Nephron (organoid): ENCODE results near the gene PPP1R16B.

Experiments
- H3K27ac Mint-ChIP-seq, 3 experiments: 2 replicates each; pipeline ENCODE4 v1.8.0; 2020; ENCODE audit warnings: mixed read lengths in 3 of 3, mild to moderate bottlenecking in 2 of 3, moderate library complexity in 1 of 3
- H3K27me3 Mint-ChIP-seq: 2 replicates; pipeline ENCODE4 v1.8.0; 2021; ENCODE audit warnings: low read depth, mild to moderate bottlenecking, moderate library complexity, mixed read lengths
- H3K36me3 Mint-ChIP-seq: 2 replicates; pipeline ENCODE4 v1.8.0; 2020; ENCODE audit warnings: low read depth, mixed read lengths
- H3K4me1 Mint-ChIP-seq: 2 replicates; pipeline ENCODE4 v1.8.0; 2020; ENCODE audit warnings: mixed read lengths
- H3K4me3 Mint-ChIP-seq, 3 experiments: 2 replicates each; pipeline ENCODE4 v1.8.0; 2020; ENCODE audit warnings: mild to moderate bottlenecking in 3 of 3, mixed read lengths in 3 of 3, moderate library complexity in 2 of 3
- H3K9me3 Mint-ChIP-seq: 2 replicates; pipeline ENCODE4 v1.8.0; 2020; ENCODE audit warnings: mixed read lengths
- TF ChIP-seq, protein P1 (sequence below), 3 experiments: fragments of 200-600 bp; sonication (generic); IDR thresholded peaks; one replicate each; pipeline ENCODE4 v1.5.0; 2021; ENCODE audit warnings: antibody characterized with exemption in 3 of 3; ENCODE audit not compliant: unreplicated experiment in 3 of 3

PPP1R16B gene

DNA sequence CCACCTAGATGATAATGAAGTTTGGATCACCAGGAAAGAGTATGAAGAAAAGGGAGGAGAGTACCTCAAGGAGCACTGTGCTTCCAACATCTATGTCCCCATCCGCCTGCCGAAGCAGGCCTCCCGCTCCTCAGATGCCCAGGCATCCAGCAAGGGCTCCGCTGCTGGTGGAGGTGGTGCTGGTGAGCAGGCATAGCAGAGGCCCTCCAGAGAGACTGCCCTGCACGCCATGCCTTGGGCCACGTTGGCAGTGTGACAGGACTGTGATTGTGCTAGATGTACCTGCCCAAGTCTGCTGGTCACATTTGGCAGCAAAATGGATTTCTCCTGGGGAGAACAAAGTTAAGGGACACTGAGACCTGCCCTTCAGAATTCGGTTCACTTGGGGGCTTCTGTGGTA is 33.9 kb upstream of the PPP1R16B start:
- TF ChIP-seq, protein P1, sequence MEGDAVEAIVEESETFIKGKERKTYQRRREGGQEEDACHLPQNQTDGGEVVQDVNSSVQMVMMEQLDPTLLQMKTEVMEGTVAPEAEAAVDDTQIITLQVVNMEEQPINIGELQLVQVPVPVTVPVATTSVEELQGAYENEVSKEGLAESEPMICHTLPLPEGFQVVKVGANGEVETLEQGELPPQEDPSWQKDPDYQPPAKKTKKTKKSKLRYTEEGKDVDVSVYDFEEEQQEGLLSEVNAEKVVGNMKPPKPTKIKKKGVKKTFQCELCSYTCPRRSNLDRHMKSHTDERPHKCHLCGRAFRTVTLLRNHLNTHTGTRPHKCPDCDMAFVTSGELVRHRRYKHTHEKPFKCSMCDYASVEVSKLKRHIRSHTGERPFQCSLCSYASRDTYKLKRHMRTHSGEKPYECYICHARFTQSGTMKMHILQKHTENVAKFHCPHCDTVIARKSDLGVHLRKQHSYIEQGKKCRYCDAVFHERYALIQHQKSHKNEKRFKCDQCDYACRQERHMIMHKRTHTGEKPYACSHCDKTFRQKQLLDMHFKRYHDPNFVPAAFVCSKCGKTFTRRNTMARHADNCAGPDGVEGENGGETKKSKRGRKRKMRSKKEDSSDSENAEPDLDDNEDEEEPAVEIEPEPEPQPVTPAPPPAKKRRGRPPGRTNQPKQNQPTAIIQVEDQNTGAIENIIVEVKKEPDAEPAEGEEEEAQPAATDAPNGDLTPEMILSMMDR (IDR thresholded peaks at IDR 0.05; ENCODE audit: unreplicated experiment in 3 of 3), result no peak
- no peak overlapping the region for H3K27ac Mint-ChIP-seq
- H3K27me3 Mint-ChIP-seq, result no peaks in the 10 kb centered on the region
- peaks cover 14% of the 10 kb centered on the region for H3K9me3 Mint-ChIP-seq
- H3K36me3 Mint-ChIP-seq, result peaks cover 81% of the 10 kb centered on the region
- no peaks in the 10 kb centered on the region for H3K4me1 Mint-ChIP-seq
- H3K4me3 Mint-ChIP-seq, result no peak overlapping the region

- peaks cover 66% of the 10 kb centered on the region for H3K36me3 Mint-ChIP-seq
- no peak overlapping the region for H3K27ac Mint-ChIP-seq
- peaks cover 4% of the 10 kb centered on the region for H3K27me3 Mint-ChIP-seq
- TF ChIP-seq, protein P1 (IDR thresholded peaks at IDR 0.05; ENCODE audit: unreplicated experiment in 3 of 3), result no peak
- no peak overlapping the region for H3K4me3 Mint-ChIP-seq
- no peaks in the 10 kb centered on the region for H3K4me1 Mint-ChIP-seq
- peaks cover 14% of the 10 kb centered on the region for H3K9me3 Mint-ChIP-seq
Observed at GRCh38 chr20:38774167-38774566, 31.3 kb upstream of the PPP1R16B start.

DNA sequence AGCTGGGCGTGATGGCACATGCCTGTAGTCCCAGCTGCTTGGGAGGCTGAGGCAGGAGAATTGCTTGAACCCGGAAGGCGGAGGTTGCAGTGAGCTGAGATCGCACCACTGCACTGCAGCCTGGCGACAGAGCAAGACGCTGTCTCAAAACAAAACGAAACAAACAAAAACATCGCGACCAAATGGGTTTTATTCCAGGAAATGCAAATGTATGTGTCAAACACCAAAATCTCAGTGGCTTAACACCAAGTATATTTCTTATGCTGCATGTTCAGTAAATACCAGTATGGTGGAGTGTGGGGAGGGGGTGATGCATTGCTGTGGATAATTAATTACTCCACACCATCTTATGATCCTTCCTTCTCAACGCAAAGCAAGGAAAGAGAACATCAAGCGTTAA is 29.1 kb upstream of the PPP1R16B start:
- no peak overlapping the region for H3K4me3 Mint-ChIP-seq
- TF ChIP-seq, protein P1 (IDR thresholded peaks at IDR 0.05; ENCODE audit: unreplicated experiment in 3 of 3), result no peak
- H3K4me1 Mint-ChIP-seq, result no peaks in the 10 kb centered on the region
- peaks cover 5% of the 10 kb centered on the region for H3K27me3 Mint-ChIP-seq
- peaks cover 14% of the 10 kb centered on the region for H3K9me3 Mint-ChIP-seq
- H3K36me3 Mint-ChIP-seq, result peaks cover 61% of the 10 kb centered on the region
- no peak overlapping the region for H3K27ac Mint-ChIP-seq

- H3K9me3 Mint-ChIP-seq, result peaks cover 4% of the 10 kb centered on the region
- peaks cover 30% of the 10 kb centered on the region for H3K36me3 Mint-ChIP-seq
- TF ChIP-seq, protein P1 (IDR thresholded peaks at IDR 0.05; ENCODE audit: unreplicated experiment in 3 of 3), result no peak
- no peaks in the 10 kb centered on the region for H3K4me1 Mint-ChIP-seq
- H3K27ac Mint-ChIP-seq, result no peak overlapping the region
- H3K27me3 Mint-ChIP-seq, result peaks cover 5% of the 10 kb centered on the region
- H3K4me3 Mint-ChIP-seq, result no peak overlapping the region
Observed at GRCh38 chr20:38779247-38780097, 26.0 kb upstream of the PPP1R16B start.

- peaks cover 6% of the 10 kb centered on the region for H3K27me3 Mint-ChIP-seq
- no peak overlapping the region for H3K27ac Mint-ChIP-seq
- TF ChIP-seq, protein P1 (IDR thresholded peaks at IDR 0.05; ENCODE audit: unreplicated experiment in 3 of 3), result no peak
- peaks cover 4% of the 10 kb centered on the region for H3K36me3 Mint-ChIP-seq
- H3K4me3 Mint-ChIP-seq, result no peak overlapping the region
- no peaks in the 10 kb centered on the region for H3K9me3 Mint-ChIP-seq
- H3K4me1 Mint-ChIP-seq, result no peaks in the 10 kb centered on the region
Observed at GRCh38 chr20:38782275-38782674, 23.2 kb upstream of the PPP1R16B start.

- TF ChIP-seq, protein P1 (IDR thresholded peaks at IDR 0.05; ENCODE audit: unreplicated experiment in 3 of 3), result no peak
- Mint-ChIP-seq H3K27me3 (peaks cover 9% of the 10 kb centered on the region), H3K4me3 (no peak overlapping the region), H3K36me3 (no peaks in the 10 kb centered on the region), H3K9me3 (no peaks in the 10 kb centered on the region), H3K27ac (no peak overlapping the region), H3K4me1 (no peaks in the 10 kb centered on the region)
Observed at GRCh38 chr20:38787870-38788269, 17.6 kb upstream of the PPP1R16B start.
